Measurements from ENCODE around the gene NMT1. TPM values are rescaled to one million over a fixed set of nuclear protein-coding genes. Genes with fewer than 3 reads are reported as not detected.
A peak's percentile ranks its signal among the peaks of the same experiment; 100 is the strongest.

The NMT1 gene
- total and polyA plus RNA-seq, 2 donors: 39.3 to 70.7 TPM

GRCh38 chr17:45098081-45098868, 37.2 kb downstream of the NMT1 start:
- no peak overlapping the region for H3K4me3 ChIP-seq (ENCODE audit: low read length in 2 of 2)
- 98% methylated on average over 13 of the region's 13 CpGs for WGBS
- no peak for DNase-seq (ENCODE audit: low read depth in 6 of 9, low spot score in 9 of 9)
- no peaks in the 10 kb centered on the region for H3K27me3 ChIP-seq (ENCODE audit: control insufficient read depth in 2 of 2, insufficient read depth in 1 of 2, low read length in 1 of 2)
- H3K36me3 ChIP-seq (ENCODE audit: control insufficient read depth in 2 of 2, insufficient read depth in 2 of 2, low read length in 1 of 2): peaks cover 81 to 87% of the 10 kb centered on the region in 2 donors
- no peaks in the 10 kb centered on the region for H3K9me3 ChIP-seq (ENCODE audit: control insufficient read depth in 2 of 2, insufficient read depth in 1 of 2, low read length in 1 of 2)
- peak overlapping the region; percentile 61 to 66 for H3K27ac ChIP-seq (ENCODE audit: low read depth in 1 of 2, low read length in 1 of 2)
- H3K4me1 ChIP-seq (ENCODE audit: control insufficient read depth in 2 of 2, insufficient read depth in 2 of 2, low read length in 2 of 2): peaks cover 0 to 10% of the 10 kb centered on the region in 2 donors

DNA sequence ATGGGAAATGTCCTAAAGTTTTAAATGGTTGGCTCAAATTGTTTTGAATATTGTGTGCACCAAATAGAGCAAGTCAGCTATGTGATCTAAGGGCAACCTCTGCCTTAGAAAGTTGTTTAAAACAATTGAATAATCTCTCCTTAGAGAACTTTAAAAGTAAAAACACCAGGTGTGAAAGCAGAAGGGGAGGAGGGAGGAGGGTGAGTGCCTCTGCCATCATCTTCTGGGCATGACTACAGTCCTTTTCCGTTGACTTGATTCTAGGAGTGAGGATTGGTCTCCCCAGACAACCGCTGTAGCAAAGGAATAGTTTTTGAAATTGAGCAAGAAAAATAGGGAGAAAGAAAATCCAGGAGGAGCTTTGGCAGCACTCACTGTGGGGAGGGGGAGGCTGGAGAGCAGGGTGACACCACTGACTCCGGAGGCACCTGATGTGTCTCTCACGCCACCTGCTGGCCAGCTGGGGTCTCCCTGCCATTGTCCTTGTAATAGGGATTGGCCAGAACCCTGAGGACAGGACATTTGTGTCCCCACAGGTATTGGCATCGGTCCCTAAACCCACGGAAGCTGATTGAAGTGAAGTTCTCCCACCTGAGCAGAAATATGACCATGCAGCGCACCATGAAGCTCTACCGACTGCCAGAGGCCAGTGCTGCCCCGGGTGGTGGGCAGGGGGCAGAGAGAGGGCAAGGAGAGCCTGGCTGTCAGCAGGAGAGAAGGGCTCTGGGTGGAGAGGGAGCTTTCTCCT, 37.9 kb downstream of the NMT1 start:
- H3K27me3 ChIP-seq (ENCODE audit: control insufficient read depth in 2 of 2, insufficient read depth in 1 of 2, low read length in 1 of 2): no peaks in the 10 kb centered on the region
- DNase-seq (ENCODE audit: low read depth in 6 of 9, low spot score in 9 of 9): peak; percentile 34 to 76 (median 58)
- no peaks in the 10 kb centered on the region for H3K9me3 ChIP-seq (ENCODE audit: control insufficient read depth in 2 of 2, insufficient read depth in 1 of 2, low read length in 1 of 2)
- no peak overlapping the region for H3K4me3 ChIP-seq (ENCODE audit: low read length in 2 of 2)
- WGBS: 69% methylated on average over 9 of the region's 9 CpGs
- peaks cover 0 to 10% of the 10 kb centered on the region in 2 donors for H3K4me1 ChIP-seq (ENCODE audit: control insufficient read depth in 2 of 2, insufficient read depth in 2 of 2, low read length in 2 of 2)
- H3K36me3 ChIP-seq (ENCODE audit: control insufficient read depth in 2 of 2, insufficient read depth in 2 of 2, low read length in 1 of 2): peaks cover 81 to 87% of the 10 kb centered on the region in 2 donors
- peak overlapping the region in 1 of 2 donors; percentile 66 for H3K27ac ChIP-seq (ENCODE audit: low read depth in 1 of 2, low read length in 1 of 2)

GRCh38 chr17:45101546-45101882, 40.4 kb downstream of the NMT1 start:
- Histone ChIP-seq H3K27me3 (ENCODE audit: control insufficient read depth in 2 of 2, insufficient read depth in 1 of 2, low read length in 1 of 2) (no peaks in the 10 kb centered on the region), H3K4me1 (ENCODE audit: control insufficient read depth in 2 of 2, insufficient read depth in 2 of 2, low read length in 2 of 2) (peaks cover 0 to 10% of the 10 kb centered on the region in 2 donors), H3K36me3 (ENCODE audit: control insufficient read depth in 2 of 2, insufficient read depth in 2 of 2, low read length in 1 of 2) (peaks cover 84 to 90% of the 10 kb centered on the region in 2 donors), H3K27ac (ENCODE audit: low read depth in 1 of 2, low read length in 1 of 2) (no peak overlapping the region), H3K9me3 (ENCODE audit: control insufficient read depth in 2 of 2, insufficient read depth in 1 of 2, low read length in 1 of 2) (no peaks in the 10 kb centered on the region), H3K4me3 (ENCODE audit: low read length in 2 of 2) (no peak overlapping the region)
- no peak for DNase-seq (ENCODE audit: low read depth in 6 of 9, low spot score in 9 of 9)
- 97% methylated on average over 9 of the region's 9 CpGs for WGBS

- Histone ChIP-seq H3K4me1 (ENCODE audit: control insufficient read depth in 2 of 2, insufficient read depth in 2 of 2, low read length in 2 of 2) (peaks cover 0 to 14% of the 10 kb centered on the region in 2 donors), H3K9me3 (ENCODE audit: control insufficient read depth in 2 of 2, insufficient read depth in 1 of 2, low read length in 1 of 2) (no peaks in the 10 kb centered on the region), H3K36me3 (ENCODE audit: control insufficient read depth in 2 of 2, insufficient read depth in 2 of 2, low read length in 1 of 2) (peaks cover 84 to 90% of the 10 kb centered on the region in 2 donors), H3K27me3 (ENCODE audit: control insufficient read depth in 2 of 2, insufficient read depth in 1 of 2, low read length in 1 of 2) (no peaks in the 10 kb centered on the region), H3K27ac (ENCODE audit: low read depth in 1 of 2, low read length in 1 of 2) (no peak overlapping the region), H3K4me3 (ENCODE audit: low read length in 2 of 2) (no peak overlapping the region)
- DNase-seq (ENCODE audit: low read depth in 6 of 9, low spot score in 9 of 9): no peak
- WGBS: 96% methylated on average over 12 of the region's 12 CpGs
These were observed 41.0 kb downstream of the NMT1 start for GRCh38 chr17:45101883-45102811.

DNA sequence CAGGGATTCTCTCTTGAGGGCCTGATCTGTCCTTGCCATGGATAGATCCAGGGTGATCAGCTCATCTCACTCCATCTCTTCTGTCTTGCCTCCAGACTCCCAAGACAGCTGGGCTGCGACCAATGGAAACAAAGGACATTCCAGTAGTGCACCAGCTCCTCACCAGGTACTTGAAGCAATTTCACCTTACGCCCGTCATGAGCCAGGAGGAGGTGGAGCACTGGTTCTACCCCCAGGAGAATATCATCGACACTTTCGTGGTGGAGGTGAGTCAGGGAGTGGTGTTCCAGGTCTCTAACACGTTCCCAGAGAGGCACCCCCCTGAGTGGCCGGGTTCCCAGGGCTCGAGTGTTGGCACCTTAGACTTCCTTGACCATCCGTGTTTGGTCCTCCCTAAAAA, 41.7 kb downstream of the NMT1 start:
- Histone ChIP-seq H3K27ac (ENCODE audit: low read depth in 1 of 2, low read length in 1 of 2) (no peak overlapping the region), H3K36me3 (ENCODE audit: control insufficient read depth in 2 of 2, insufficient read depth in 2 of 2, low read length in 1 of 2) (peaks cover 84 to 89% of the 10 kb centered on the region in 2 donors), H3K4me3 (ENCODE audit: low read length in 2 of 2) (no peak overlapping the region), H3K27me3 (ENCODE audit: control insufficient read depth in 2 of 2, insufficient read depth in 1 of 2, low read length in 1 of 2) (no peaks in the 10 kb centered on the region), H3K9me3 (ENCODE audit: control insufficient read depth in 2 of 2, insufficient read depth in 1 of 2, low read length in 1 of 2) (no peaks in the 10 kb centered on the region), H3K4me1 (ENCODE audit: control insufficient read depth in 2 of 2, insufficient read depth in 2 of 2, low read length in 2 of 2) (peaks cover 0 to 15% of the 10 kb centered on the region in 2 donors)
- no peak for DNase-seq (ENCODE audit: low read depth in 6 of 9, low spot score in 9 of 9)
- 99% methylated on average over 9 of the region's 9 CpGs for whole genome bisulfite sequencing

- WGBS: 97% methylated on average over 9 of the region's 9 CpGs
- H3K4me3 ChIP-seq (ENCODE audit: low read length in 2 of 2): no peak overlapping the region
- no peak for DNase-seq (ENCODE audit: low read depth in 6 of 9, low spot score in 9 of 9)
- no peaks in the 10 kb centered on the region for H3K27me3 ChIP-seq (ENCODE audit: control insufficient read depth in 2 of 2, insufficient read depth in 1 of 2, low read length in 1 of 2)
- no peaks in the 10 kb centered on the region for H3K9me3 ChIP-seq (ENCODE audit: control insufficient read depth in 2 of 2, insufficient read depth in 1 of 2, low read length in 1 of 2)
- H3K4me1 ChIP-seq (ENCODE audit: control insufficient read depth in 2 of 2, insufficient read depth in 2 of 2, low read length in 2 of 2): peaks cover 0 to 15% of the 10 kb centered on the region in 2 donors
- peaks cover 84 to 89% of the 10 kb centered on the region in 2 donors for H3K36me3 ChIP-seq (ENCODE audit: control insufficient read depth in 2 of 2, insufficient read depth in 2 of 2, low read length in 1 of 2)
- H3K27ac ChIP-seq (ENCODE audit: low read depth in 1 of 2, low read length in 1 of 2): no peak overlapping the region
These were observed 42.2 kb downstream of the NMT1 start for GRCh38 chr17:45103269-45103795.

DNA sequence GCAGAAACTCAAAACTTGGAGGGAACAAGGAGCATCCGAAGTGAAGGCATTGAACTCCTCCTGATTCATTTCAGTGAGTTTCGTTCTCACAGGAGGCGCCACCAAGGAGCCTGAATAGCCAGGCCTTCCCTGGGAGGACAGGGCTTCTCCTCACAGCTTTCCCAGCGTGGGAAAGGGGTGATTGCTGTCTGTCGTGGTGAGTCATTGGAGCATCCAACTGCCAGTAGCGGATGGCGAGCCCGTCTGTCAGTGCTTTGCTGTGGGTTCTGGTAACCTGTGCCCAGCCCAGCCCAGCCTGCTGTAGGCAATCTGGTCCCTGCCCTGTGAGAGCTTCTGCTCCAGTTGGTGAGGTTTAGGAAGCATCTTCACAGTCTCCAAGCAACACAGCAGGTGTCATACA, 42.9 kb downstream of the NMT1 start:
- DNase-seq (ENCODE audit: low read depth in 6 of 9, low spot score in 9 of 9): no peak
- Histone ChIP-seq H3K9me3 (ENCODE audit: control insufficient read depth in 2 of 2, insufficient read depth in 1 of 2, low read length in 1 of 2) (no peaks in the 10 kb centered on the region), H3K4me1 (ENCODE audit: control insufficient read depth in 2 of 2, insufficient read depth in 2 of 2, low read length in 2 of 2) (peaks cover 0 to 8% of the 10 kb centered on the region in 2 donors), H3K27ac (ENCODE audit: low read depth in 1 of 2, low read length in 1 of 2) (no peak overlapping the region), H3K4me3 (ENCODE audit: low read length in 2 of 2) (no peak overlapping the region), H3K27me3 (ENCODE audit: control insufficient read depth in 2 of 2, insufficient read depth in 1 of 2, low read length in 1 of 2) (no peaks in the 10 kb centered on the region), H3K36me3 (ENCODE audit: control insufficient read depth in 2 of 2, insufficient read depth in 2 of 2, low read length in 1 of 2) (peaks cover 88 to 89% of the 10 kb centered on the region in 2 donors)
- WGBS: 98% methylated on average over 8 of the region's 8 CpGs

- Histone ChIP-seq H3K27ac (ENCODE audit: low read depth in 1 of 2, low read length in 1 of 2) (no peak overlapping the region), H3K27me3 (ENCODE audit: control insufficient read depth in 2 of 2, insufficient read depth in 1 of 2, low read length in 1 of 2) (no peaks in the 10 kb centered on the region), H3K4me1 (ENCODE audit: control insufficient read depth in 2 of 2, insufficient read depth in 2 of 2, low read length in 2 of 2) (peaks cover 0 to 10% of the 10 kb centered on the region in 2 donors), H3K4me3 (ENCODE audit: low read length in 2 of 2) (no peak overlapping the region), H3K9me3 (ENCODE audit: control insufficient read depth in 2 of 2, insufficient read depth in 1 of 2, low read length in 1 of 2) (no peaks in the 10 kb centered on the region), H3K36me3 (ENCODE audit: control insufficient read depth in 2 of 2, insufficient read depth in 2 of 2, low read length in 1 of 2) (peaks cover 86 to 87% of the 10 kb centered on the region in 2 donors)
- no peak for DNase-seq (ENCODE audit: low read depth in 6 of 9, low spot score in 9 of 9)
- WGBS: 98% methylated on average over 6 of the region's 6 CpGs
These were observed 43.4 kb downstream of the NMT1 start for GRCh38 chr17:45104497-45104896.

Measured in thymus (tissue), 11 donors.